ENCODE results near the gene CAMK2G.

- TF ChIP-seq, protein P1, sequence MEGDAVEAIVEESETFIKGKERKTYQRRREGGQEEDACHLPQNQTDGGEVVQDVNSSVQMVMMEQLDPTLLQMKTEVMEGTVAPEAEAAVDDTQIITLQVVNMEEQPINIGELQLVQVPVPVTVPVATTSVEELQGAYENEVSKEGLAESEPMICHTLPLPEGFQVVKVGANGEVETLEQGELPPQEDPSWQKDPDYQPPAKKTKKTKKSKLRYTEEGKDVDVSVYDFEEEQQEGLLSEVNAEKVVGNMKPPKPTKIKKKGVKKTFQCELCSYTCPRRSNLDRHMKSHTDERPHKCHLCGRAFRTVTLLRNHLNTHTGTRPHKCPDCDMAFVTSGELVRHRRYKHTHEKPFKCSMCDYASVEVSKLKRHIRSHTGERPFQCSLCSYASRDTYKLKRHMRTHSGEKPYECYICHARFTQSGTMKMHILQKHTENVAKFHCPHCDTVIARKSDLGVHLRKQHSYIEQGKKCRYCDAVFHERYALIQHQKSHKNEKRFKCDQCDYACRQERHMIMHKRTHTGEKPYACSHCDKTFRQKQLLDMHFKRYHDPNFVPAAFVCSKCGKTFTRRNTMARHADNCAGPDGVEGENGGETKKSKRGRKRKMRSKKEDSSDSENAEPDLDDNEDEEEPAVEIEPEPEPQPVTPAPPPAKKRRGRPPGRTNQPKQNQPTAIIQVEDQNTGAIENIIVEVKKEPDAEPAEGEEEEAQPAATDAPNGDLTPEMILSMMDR (IDR thresholded peaks at IDR 0.05; ENCODE audit: low read length), result peak; percentile 35; the same call in 1 of the 2 replicates
- no peak for TF ChIP-seq EZH2 (IDR thresholded peaks at IDR 0.05; ENCODE audit: borderline replicate concordance, low read length)
Observed at GRCh38 chr10:73774637-73775036, 99.7 kb downstream of the CAMK2G start.
